Astrocyte (in vitro differentiated cells and primary cell): ENCODE measurements around the gene DAP3.
"Not testable (repeated sequence)": the region's sequence is repeated elsewhere in the genome, so short reads cannot be mapped to it uniquely, and the experiment has no call there.

Source experiments
- CTCF ChIP-seq: IDR thresholded peaks from 2 replicates; pipeline ENCODE4 v1.5.1; 2011; ENCODE audit warnings: low read depth, mild to moderate bottlenecking, inconsistent platforms, low read length, moderate library complexity; ENCODE audit not compliant: insufficient read depth
- EZH2 ChIP-seq: IDR thresholded peaks from 2 replicates; pipeline ENCODE4 v1.6.1; 2012; ENCODE audit warnings: mild to moderate bottlenecking, low read length, inconsistent platforms; ENCODE audit not compliant: insufficient read depth

DNA sequence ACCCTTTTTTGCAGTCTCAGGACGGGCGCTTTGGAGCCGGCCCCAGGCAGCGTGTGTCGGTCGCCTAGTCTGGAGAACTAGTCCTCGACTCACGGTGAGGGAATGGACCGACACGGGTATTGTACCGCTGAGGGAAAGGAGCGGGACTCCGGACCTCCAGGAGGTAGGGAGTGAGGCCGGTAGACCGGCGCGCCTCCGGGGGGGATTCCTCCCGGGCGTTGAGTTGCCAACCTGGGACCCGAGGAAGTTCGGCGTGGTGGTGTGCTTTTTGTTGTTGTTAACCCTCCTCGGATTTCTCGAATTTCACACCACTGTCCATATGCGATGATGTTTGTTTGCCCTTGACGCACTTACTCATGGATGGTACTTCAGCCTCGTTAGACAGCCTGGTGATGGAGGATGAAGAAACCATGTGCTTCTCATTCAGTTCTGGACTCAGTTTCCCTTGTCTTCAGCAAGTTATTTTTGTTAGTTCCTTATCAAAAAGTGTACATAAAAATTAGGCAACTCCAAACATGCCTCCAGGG, at the start of gene DAP3:
- TF ChIP-seq EZH2, CTCF: not testable (repeated sequence)
